ENCODE data around the gene EPHA8.

EPHA8 gene

GRCh38 chr1:22651941-22652856 lies 88.9 kb downstream of the EPHA8 start:
- no peak for DNase-seq

DNA sequence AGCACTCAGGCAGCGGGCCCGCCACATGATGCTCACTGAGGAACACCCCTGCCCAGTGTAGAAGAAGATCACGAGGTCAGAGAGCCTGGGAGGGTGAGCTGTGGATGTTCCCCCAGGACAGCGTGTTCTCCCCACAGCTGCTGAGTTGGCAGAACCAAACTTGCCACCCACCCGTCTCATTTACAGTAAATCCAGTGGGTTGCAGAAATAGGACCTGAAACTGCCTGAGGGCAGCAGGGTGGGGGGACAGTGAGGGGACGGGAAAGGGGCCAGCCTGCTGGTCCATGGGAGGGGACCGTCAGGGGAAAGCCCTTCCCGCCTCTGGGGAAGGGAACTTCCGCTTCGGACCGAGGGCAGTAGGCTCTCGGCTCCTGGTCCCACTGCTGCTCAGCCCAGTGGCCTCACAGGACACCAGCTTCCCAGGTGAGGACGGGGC lies 89.6 kb downstream of the EPHA8 start, which contains the start of gene C1QB:
Gene C1QB (plus strand): TSS at position 356 of the 436 bp plus-strand sequence. CDS start 6,227 bp downstream, outside the sequence.
- no peak for DNase-seq

Measured in stimulated activated CD4-positive, alpha-beta T cell treated with anti-CD3 and anti-CD28 coated beads, Interleukin-15, amount 100 ng/mL, for 24 hours (primary cell).